HG02884 (cell line): Measurements from ENCODE around the gene PPM1E.

Experiments
- ATAC-seq: cut with Tn5 transposase; IDR thresholded peaks from one replicate; pipeline ENCODE4 v1.9.1; 2021; ENCODE audit warnings: mild to moderate bottlenecking, moderate library complexity; ENCODE audit not compliant: unreplicated experiment

PPM1E gene

GRCh38 chr17:59030811-59031210 lies 275.2 kb downstream of the PPM1E start:
- no peak for ATAC-seq
